ENCODE measurements around the gene SCYGR2.
A peak's percentile ranks its signal among the peaks of the same experiment; 100 is the strongest.
"Not testable (repeated sequence)": the region's sequence is repeated elsewhere in the genome, so short reads cannot be mapped to it uniquely, and the experiment has no call there.

SCYGR2 gene, protein sequence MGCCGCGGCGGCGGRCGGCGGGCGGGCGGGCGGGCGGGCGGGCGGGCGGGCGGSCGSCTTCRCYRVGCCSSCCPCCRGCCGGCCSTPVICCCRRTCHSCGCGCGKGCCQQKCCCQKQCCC

DNA sequence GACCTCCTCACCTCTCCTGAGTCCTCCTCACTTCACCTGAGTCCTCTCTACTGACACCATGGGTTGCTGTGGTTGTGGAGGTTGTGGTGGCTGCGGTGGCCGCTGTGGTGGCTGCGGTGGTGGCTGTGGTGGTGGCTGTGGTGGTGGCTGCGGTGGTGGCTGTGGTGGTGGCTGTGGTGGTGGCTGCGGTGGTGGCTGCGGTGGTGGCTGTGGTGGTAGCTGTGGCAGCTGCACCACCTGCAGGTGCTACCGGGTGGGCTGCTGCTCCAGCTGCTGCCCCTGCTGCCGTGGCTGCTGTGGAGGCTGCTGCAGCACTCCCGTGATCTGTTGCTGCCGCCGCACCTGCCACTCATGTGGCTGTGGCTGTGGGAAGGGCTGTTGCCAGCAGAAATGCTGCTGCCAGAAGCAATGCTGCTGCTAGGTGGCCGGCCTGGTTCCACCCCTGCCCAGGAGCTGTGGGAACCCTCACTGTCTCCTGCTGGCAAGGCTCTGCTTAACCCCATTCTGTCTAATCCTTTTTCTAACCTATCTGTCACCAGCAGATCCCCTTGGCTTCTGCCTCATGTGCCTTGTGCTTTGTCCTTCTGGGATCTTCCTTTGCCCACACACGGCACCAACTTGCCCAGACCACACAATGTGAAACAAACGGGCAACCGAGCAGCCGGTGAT lies at the start of gene SCYGR2:
SCYGR2 (plus strand) TSS at position 59 of the 669 bp plus-strand sequence; CDS start at position 59, 0 bp downstream.
- DNase-seq; in situ Hi-C loops (cut with MboI; ENCODE audit: low pct_unique_long_range_greater_than_20kb, low sequenced_read_pairs): not testable (repeated sequence)

DNA sequence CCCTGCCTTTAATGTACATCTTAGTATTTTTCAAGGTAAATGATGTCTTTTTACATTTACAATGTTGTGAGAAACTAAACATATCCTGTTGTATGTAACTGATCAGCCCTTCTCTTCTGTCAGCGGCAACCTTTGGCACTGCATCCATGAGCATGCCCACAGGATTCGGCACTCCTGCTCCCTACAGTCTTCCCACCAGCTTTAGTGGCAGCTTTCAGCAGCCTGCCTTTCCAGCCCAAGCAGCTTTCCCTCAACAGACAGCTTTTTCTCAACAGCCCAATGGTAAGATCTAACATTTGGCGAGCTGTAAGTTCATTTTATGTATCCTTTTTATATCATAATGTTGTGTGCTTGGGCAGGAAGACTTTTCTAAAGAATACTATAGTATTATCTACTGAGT lies 46.9 kb upstream of the SCYGR2 start:
- in situ Hi-C loops (cut with MboI; ENCODE audit: low pct_unique_long_range_greater_than_20kb, low sequenced_read_pairs) = no loop called here
- DNase-seq = no peak

DNA sequence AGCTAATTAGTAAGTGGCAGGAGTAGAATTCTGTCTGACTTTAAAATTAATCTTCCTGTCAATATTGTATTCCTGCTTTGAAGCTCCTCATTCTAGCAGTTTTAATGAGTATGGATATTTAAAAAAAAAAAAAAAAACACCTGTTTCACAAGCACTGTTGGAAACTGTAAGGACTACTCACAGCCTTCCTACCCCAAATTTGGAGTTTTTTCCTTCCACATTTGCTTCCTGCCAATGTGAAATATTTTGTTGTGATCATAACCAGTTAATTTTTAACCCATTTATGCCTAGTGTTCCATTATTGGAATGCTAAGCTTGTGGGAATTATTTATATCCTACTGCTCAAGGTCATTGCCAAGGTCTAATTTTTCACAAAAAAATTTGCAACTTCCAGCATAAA lies 36.1 kb upstream of the SCYGR2 start:
- DNase-seq = no peak
- in situ Hi-C loops (cut with MboI; ENCODE audit: low pct_unique_long_range_greater_than_20kb, low sequenced_read_pairs) = no loop called here

- in situ Hi-C loops (cut with MboI; ENCODE audit: low pct_unique_long_range_greater_than_20kb, low sequenced_read_pairs) = no loop called here
- no peak for DNase-seq
Observed at GRCh38 chr2:227565080-227565479, 33.6 kb upstream of the SCYGR2 start.

GRCh38 chr2:227566012-227566411 lies 32.7 kb upstream of the SCYGR2 start:
- in situ Hi-C loops (cut with MboI; ENCODE audit: low pct_unique_long_range_greater_than_20kb, low sequenced_read_pairs) = no loop called here

DNA sequence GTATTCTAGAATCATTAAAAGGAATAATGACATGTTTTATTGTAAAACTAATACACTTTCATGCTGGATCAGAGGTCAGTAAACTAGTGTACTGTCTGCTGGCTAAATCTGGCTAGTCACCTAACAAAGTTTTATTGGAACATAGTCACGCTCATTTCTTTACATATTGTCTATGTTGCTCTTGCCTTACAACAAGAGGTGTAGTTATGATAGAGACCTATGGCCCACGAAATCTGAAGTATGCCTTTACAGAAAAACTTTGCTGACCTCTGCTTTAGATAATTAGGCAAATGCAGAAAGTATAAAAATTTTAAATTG lies 29.9 kb upstream of the SCYGR2 start:
- DNase-seq = no peak
- in situ Hi-C loops (cut with MboI; ENCODE audit: low pct_unique_long_range_greater_than_20kb, low sequenced_read_pairs) = no loop called here

More at GRCh38 chr2:227566012-227566411, 32.7 kb upstream of the SCYGR2 start:
- no peak for DNase-seq

- DNase-seq = peak; percentile 4
Observed at GRCh38 chr2:227570615-227571014, 28.1 kb upstream of the SCYGR2 start.

GRCh38 chr2:227576110-227576509 lies 22.6 kb upstream of the SCYGR2 start:
- DNase-seq = no peak
- in situ Hi-C loops (cut with MboI; ENCODE audit: low pct_unique_long_range_greater_than_20kb, low sequenced_read_pairs) = no loop called here

More at GRCh38 chr2:227570615-227571014, 28.1 kb upstream of the SCYGR2 start:
- in situ Hi-C loops (cut with MboI; ENCODE audit: low pct_unique_long_range_greater_than_20kb, low sequenced_read_pairs) = no loop called here

DNA sequence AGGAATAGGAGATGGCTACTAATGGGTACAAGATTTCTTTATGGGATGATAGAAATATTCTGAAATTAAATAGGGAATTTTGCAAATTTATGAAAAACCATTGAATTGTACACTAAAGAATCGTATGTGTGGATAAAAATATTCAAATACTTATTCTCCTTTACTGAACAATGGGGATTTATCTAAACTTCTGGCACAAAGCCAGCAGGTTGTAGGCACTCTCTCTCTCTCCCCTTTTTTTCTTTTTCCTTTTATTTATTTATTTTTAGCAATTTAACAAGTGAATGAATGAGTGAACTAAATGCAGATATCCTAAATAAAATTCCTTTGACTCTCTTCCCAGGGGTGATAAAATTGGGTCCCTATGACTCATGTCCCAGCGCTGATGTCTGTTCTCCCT lies 21.9 kb upstream of the SCYGR2 start:
- DNase-seq = no peak
- in situ Hi-C loops (cut with MboI; ENCODE audit: low pct_unique_long_range_greater_than_20kb, low sequenced_read_pairs) = no loop called here

GRCh38 chr2:227577555-227577954 lies 21.1 kb upstream of the SCYGR2 start:
- DNase-seq = no peak
- in situ Hi-C loops (cut with MboI; ENCODE audit: low pct_unique_long_range_greater_than_20kb, low sequenced_read_pairs) = no loop called here

DNA sequence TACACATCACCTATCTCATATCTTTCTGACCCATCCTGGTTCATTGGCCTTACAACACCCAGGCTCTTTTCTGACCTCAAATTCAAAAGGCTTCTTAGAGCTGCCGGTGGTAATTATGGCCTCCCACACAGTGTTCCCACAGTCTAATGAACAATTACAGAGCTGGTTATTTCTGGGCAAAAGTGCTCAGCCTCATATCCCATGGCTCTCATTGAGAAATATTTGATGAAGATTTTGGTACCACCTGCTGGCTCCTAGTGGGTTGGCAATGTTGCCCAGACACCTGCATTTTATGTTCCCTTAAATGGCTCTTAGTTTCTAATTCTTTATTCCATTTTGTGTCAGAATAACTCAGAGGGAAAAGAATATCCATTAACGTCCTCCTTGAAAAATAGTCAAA lies 20.1 kb upstream of the SCYGR2 start:
- no peak for DNase-seq
- in situ Hi-C loops (cut with MboI; ENCODE audit: low pct_unique_long_range_greater_than_20kb, low sequenced_read_pairs) = no loop called here

- in situ Hi-C loops (cut with MboI; ENCODE audit: low pct_unique_long_range_greater_than_20kb, low sequenced_read_pairs) = no loop called here
- DNase-seq = no peak
Observed at GRCh38 chr2:227579791-227580190, 18.9 kb upstream of the SCYGR2 start.

DNA sequence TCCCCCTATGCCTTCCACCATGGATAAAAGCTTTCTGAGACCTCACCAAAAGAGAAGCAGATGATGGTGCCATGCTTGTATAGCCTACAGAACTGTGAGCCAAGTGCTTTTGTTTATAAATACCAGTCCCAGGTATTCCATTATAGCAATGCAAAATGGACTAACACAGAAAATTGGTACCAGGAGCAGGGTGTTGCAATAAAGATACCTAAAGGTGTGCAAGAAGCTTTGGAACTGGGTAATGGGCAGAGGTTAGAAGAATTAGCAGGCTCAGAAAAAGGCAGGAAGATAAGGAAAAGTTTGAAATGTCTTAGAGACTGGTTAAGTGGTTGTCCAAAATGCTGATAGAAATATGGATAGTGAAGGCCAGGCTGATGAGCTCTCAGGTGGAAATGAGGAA lies 16.3 kb upstream of the SCYGR2 start:
- in situ Hi-C loops (cut with MboI; ENCODE audit: low pct_unique_long_range_greater_than_20kb, low sequenced_read_pairs) = no loop called here

DNA sequence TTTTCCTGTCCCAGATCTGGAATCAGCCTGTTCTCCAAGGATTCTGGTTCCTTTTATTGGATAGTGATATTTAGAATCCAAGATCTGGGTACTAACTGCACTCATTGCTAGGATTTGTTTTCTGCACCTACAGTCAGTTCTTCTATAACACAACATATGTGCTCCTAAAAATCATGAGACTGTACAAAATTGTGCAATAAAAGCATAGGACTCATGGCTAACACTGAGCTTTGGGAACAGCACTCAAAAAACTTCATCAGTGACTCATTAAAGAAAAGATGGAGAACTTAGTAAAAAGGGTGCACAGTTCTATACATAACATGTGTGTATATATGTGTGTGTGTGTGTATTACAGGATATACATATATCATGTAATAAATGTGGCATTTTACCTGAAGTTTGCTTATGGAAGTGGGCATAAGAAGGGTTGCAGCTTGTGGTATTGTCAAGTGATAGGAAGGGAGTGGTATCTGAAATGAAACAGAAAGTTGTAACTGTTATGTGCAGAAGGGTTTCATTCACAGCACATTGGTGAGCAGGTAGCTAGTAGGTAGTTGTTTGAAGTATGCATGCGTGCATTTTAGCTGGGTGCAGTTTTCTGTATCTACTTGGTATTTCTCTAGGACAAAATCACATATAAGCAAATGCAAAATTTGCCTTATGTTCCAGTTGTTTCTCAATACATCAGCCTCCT lies 5.9 kb upstream of the SCYGR2 start:
- in situ Hi-C loops (cut with MboI; ENCODE audit: low pct_unique_long_range_greater_than_20kb, low sequenced_read_pairs) = no loop called here
- DNase-seq = no peak

More for the DNA sequence above, 16.3 kb upstream of the SCYGR2 start:
- no peak for DNase-seq

DNA sequence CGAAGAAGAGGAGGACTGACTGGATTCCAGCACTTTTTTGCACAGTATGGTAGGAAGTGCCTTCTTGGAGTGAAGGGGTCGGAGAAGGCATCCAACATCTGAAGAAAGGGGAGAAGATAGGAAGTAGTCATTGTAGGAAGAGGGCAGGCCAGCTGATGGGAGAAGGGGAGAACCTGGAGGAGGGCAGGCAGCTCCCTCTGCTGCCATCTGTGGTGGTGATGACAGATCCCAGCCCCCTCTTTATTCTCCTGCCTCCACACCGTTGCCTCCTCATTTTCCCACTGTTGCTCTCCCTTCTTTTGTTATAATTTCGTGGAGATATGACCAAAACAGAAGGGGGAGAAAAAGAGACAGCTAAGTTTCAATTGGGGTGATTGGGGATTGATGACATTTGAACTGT lies 2.9 kb upstream of the SCYGR2 start:
- in situ Hi-C loops (cut with MboI; ENCODE audit: low pct_unique_long_range_greater_than_20kb, low sequenced_read_pairs) = no loop called here
- no peak for DNase-seq

GRCh38 chr2:227597036-227597435 lies 1.7 kb upstream of the SCYGR2 start:
- DNase-seq = no peak
- in situ Hi-C loops (cut with MboI; ENCODE audit: low pct_unique_long_range_greater_than_20kb, low sequenced_read_pairs) = no loop called here

GRCh38 chr2:227597998-227598397 lies 695 bp upstream of the SCYGR2 start:
- DNase-seq = no peak

GRCh38 chr2:227602358-227602757 lies 3.7 kb downstream of the SCYGR2 start:
- no peak for DNase-seq
- in situ Hi-C loops (cut with MboI; ENCODE audit: low pct_unique_long_range_greater_than_20kb, low sequenced_read_pairs) = no loop called here

More at GRCh38 chr2:227597998-227598397, 695 bp upstream of the SCYGR2 start:
- in situ Hi-C loops (cut with MboI; ENCODE audit: low pct_unique_long_range_greater_than_20kb, low sequenced_read_pairs) = no loop called here

DNA sequence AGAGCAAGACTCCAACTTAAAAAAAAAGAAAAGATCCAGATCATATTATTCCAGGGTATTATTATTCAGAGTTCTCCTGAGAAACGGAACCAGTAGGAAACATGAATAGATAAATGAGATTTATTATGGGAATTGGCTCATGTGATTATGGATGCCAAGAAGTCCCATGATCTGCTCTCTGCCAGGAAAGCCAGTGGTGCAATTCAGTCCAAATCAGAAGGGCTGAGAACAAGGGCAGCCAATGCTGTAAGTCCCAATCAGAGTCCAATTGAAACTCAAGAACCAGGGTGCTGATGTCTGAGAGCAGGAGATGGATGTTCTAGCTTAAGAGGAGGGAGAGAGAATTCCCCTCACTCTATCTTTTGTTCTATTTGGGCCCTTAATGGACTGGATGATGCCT lies 7.8 kb downstream of the SCYGR2 start:
- in situ Hi-C loops (cut with MboI; ENCODE audit: low pct_unique_long_range_greater_than_20kb, low sequenced_read_pairs) = no loop called here
- DNase-seq = no peak

DNA sequence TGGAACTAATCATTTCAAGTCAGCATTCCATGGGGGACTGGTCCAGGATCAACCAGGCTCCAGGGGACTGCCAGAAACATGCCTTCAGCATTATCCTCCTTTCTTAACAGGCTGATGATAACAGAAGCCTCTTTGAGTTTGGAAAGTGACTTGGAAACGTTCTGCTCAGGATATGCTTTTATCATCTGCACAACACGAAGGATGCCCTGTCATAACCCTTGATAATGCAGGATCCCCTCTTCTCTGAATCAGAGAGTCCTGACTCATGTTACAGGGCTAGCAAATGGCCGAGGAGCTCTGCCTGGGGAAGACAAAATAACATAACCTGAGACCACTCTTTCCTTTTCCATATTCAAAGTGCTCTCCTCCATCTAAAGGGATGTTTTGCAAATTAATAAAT lies 9.2 kb downstream of the SCYGR2 start:
- DNase-seq = no peak
- in situ Hi-C loops (cut with MboI; ENCODE audit: low pct_unique_long_range_greater_than_20kb, low sequenced_read_pairs) = no loop called here

All from KBM-7 (cell line).